Endothelial cell of umbilical vein (primary cell): Measurements from ENCODE around the gene ABR. TPM values are rescaled to one million over a fixed set of nuclear protein-coding genes. Genes with fewer than 3 reads are reported as not detected.
"Not testable (repeated sequence)": the region's sequence is repeated elsewhere in the genome, so short reads cannot be mapped to it uniquely, and the experiment has no call there.

ENCODE experiments used
- BruUV-seq: library from RNA; stranded (reverse); fragments of 400-500 nt; replicated peaks from 2 replicates; lab custom pipeline; 2021; lab: Mats Ljungman, UMichigan
- CTCF ChIA-PET: fragments of 300-600, 350-600 bp; sonication (Branson Sonifier 250); formaldehyde crosslinking; loops from one replicate; lab custom pipeline; 2021; ENCODE audit warnings: antibody characterized with exemption, inconsistent platforms; lab: Charles Lee
- POLR2A ChIA-PET: fragments of 300-600, 350-600 bp; sonication (Branson Sonifier 250); formaldehyde crosslinking; loops from one replicate; lab custom pipeline; 2021; ENCODE audit warnings: antibody characterized with exemption, inconsistent platforms; lab: Charles Lee
- DNase-seq: peaks from one replicate; pipeline ENCODE4 v3.0.0-alpha.2; 2011; ENCODE audit warnings: low read depth, low spot score
- FAIRE-seq: peaks from 2 replicates; lab custom pipeline; 2011; peaks lifted over from hg19 to GRCh38; lab: Jason Lieb, UNC
- H2AFZ ChIP-seq: 2 replicates; pipeline ENCODE4 v1.6.0; 2012; ENCODE audit warnings: low read depth, low read length, control low read depth, inconsistent platforms
- H3K27ac ChIP-seq: 2 replicates; pipeline ENCODE4 v1.5.1; 2011; ENCODE audit warnings: low read depth, mild to moderate bottlenecking, control low read depth, low read length, moderate library complexity; ENCODE audit not compliant: insufficient read depth
- H3K27me3 ChIP-seq, 2 experiments: 2 replicates each; pipeline versions ENCODE4 v1.6.0 to v1.6.1; 2011; ENCODE audit warnings: low read length in 2 of 2, mixed read lengths in 1 of 2; ENCODE audit not compliant: control insufficient read depth in 2 of 2, insufficient read depth in 2 of 2
- H3K36me3 ChIP-seq, 2 experiments: 2 replicates in 1 of 2; 3 replicates in 1 of 2; pipeline ENCODE4 v1.5.1; 2011; ENCODE audit warnings: low read length in 2 of 2, mild to moderate bottlenecking in 1 of 2, moderate library complexity in 1 of 2; ENCODE audit not compliant: control insufficient read depth in 2 of 2, insufficient read depth in 2 of 2; ENCODE audit errors: extremely low read depth in 1 of 2
- H3K4me1 ChIP-seq: 3 replicates; pipeline ENCODE4 v1.5.1; 2011; ENCODE audit warnings: mild to moderate bottlenecking, low read length; ENCODE audit not compliant: control insufficient read depth, insufficient read depth; ENCODE audit errors: extremely low read depth
- H3K4me2 ChIP-seq: 2 replicates; pipeline ENCODE4 v1.6.1; 2011; ENCODE audit warnings: low read length, control low read depth, mixed read lengths; ENCODE audit not compliant: insufficient read depth
- H3K4me3 ChIP-seq, 3 experiments: fragments of 200-600 bp in 1 of 3; sonication (generic), shearing (Covaris generic) in 1 of 3; replicated peaks in 1 of 3; 2 replicates each; pipeline ENCODE4 v1.5.1; 2011 to 2016; ENCODE audit warnings: control low read depth in 3 of 3, low read length in 3 of 3, mild to moderate bottlenecking in 2 of 3, inconsistent platforms in 1 of 3, low read depth in 1 of 3, moderate library complexity in 1 of 3; ENCODE audit not compliant: insufficient read depth in 1 of 3
- H3K79me2 ChIP-seq: 2 replicates; pipeline ENCODE4 v1.6.0; 2012; ENCODE audit warnings: low read length, inconsistent platforms; ENCODE audit not compliant: control insufficient read depth, insufficient read depth
- H3K9ac ChIP-seq: replicated peaks from 2 replicates; pipeline ENCODE3; 2011; ENCODE audit warnings: low read length, control low read depth; ENCODE audit not compliant: insufficient read depth; ENCODE audit errors: extremely low read depth
- H3K9me1 ChIP-seq: replicated peaks from 3 replicates; pipeline ENCODE4 v1.6.0; 2011; ENCODE audit warnings: mild to moderate bottlenecking, low read length; ENCODE audit not compliant: control insufficient read depth, insufficient read depth; ENCODE audit errors: extremely low read depth
- H3K9me3 ChIP-seq: replicated peaks from 2 replicates; pipeline ENCODE4 v1.5.1; 2012; ENCODE audit warnings: low read length, inconsistent platforms; ENCODE audit not compliant: control insufficient read depth, insufficient read depth
- H4K20me1 ChIP-seq: replicated peaks from 2 replicates; pipeline ENCODE3; 2011; ENCODE audit warnings: mild to moderate bottlenecking, low read length; ENCODE audit not compliant: control insufficient read depth, insufficient read depth; ENCODE audit errors: extremely low read depth
- EZH2 ChIP-seq: IDR thresholded peaks from 2 replicates; pipeline ENCODE4 v1.6.1; 2012; ENCODE audit warnings: borderline replicate concordance, low read depth, mild to moderate bottlenecking, moderate library complexity, low read length, inconsistent platforms; ENCODE audit not compliant: severe bottlenecking
- FOS ChIP-seq: IDR thresholded peaks from 2 replicates; pipeline ENCODE4 v1.6.1; 2011; ENCODE audit warnings: mild to moderate bottlenecking, low read length, moderate library complexity, borderline replicate concordance; ENCODE audit not compliant: insufficient read depth
- GATA2 ChIP-seq: IDR thresholded peaks from 2 replicates; pipeline ENCODE4 v1.7.0; 2011; ENCODE audit warnings: low read depth, mild to moderate bottlenecking, moderate library complexity, mixed read lengths, low read length; ENCODE audit not compliant: insufficient read length, insufficient read depth
- JUN ChIP-seq: IDR thresholded peaks from 2 replicates; pipeline ENCODE4 v1.6.1; 2011; ENCODE audit warnings: borderline replicate concordance, low read depth; ENCODE audit not compliant: insufficient read length, insufficient read depth
- MYC ChIP-seq: IDR thresholded peaks from one replicate; pipeline ENCODE4 v1.6.1; 2011; ENCODE audit warnings: mild to moderate bottlenecking, low read depth, low read length
- POLR2A ChIP-seq: IDR thresholded peaks from 2 replicates; pipeline ENCODE4 v1.6.1; 2012; ENCODE audit warnings: low read depth, mild to moderate bottlenecking, control low read depth, low read length
- POLR2AphosphoS5 ChIP-seq: IDR thresholded peaks from 2 replicates; pipeline ENCODE4 v1.6.1; 2012; ENCODE audit warnings: low read depth, mild to moderate bottlenecking, control low read depth, low read length, moderate library complexity; ENCODE audit not compliant: insufficient read depth
- dilution Hi-C: fragments of 300-500 bp; cut with MboI; formaldehyde crosslinking; loops from one replicate; pipeline ENCODE4 v1.15.0; 2019; ENCODE audit warnings: low sequenced_read_pairs; ENCODE audit not compliant: extremely low pct_ligation_motif_present
- intact Hi-C: fragments of 100-400 bp; cut with micrococcal nuclease; formaldehyde crosslinking; loops from one replicate; pipeline ENCODE4 v1.10.0; 2022
- polyA plus RNA-seq, 4 experiments: library from polyadenylated mRNA; depleted of rRNA in 3 of 4; stranded (reverse) in 3 of 4; unstranded in 1 of 4; fragments of >200 nt; gene quantifications; 2 replicates each; pipeline versions ENCODE4 v1.2.1 to v1.2.3, GENCODE V29; 2011 to 2012; ENCODE audit warnings: missing spikeins in 1 of 4
- total RNA-seq: library from RNA; stranded (reverse); gene quantifications from 2 replicates; pipeline ENCODE4 v1.2.3, GENCODE V29; 2021
- TF ChIP-seq, protein P1 (sequence below), 2 donors: IDR thresholded peaks; 1 replicate in 1 of 2; 2 replicates in 1 of 2; pipeline ENCODE4 v1.5.1; 2011; ENCODE audit warnings: low read length in 2 of 2, mild to moderate bottlenecking in 2 of 2, moderate library complexity in 2 of 2, control low read depth in 1 of 2, inconsistent platforms in 1 of 2, low read depth in 1 of 2; ENCODE audit not compliant: insufficient read depth in 1 of 2; ENCODE audit errors: extremely low read depth in 1 of 2
- TF ChIP-seq, protein P2 (sequence below): IDR thresholded peaks from 2 replicates; pipeline ENCODE4 v1.6.1; 2011; ENCODE audit not compliant: insufficient read depth, insufficient read length

The ABR gene
- total and polyA plus RNA-seq, 2 donors (not counting 3 experiments of a cell fraction or from before 2014, with no cell fraction given) = 83.5 to 96.8 TPM

DNA sequence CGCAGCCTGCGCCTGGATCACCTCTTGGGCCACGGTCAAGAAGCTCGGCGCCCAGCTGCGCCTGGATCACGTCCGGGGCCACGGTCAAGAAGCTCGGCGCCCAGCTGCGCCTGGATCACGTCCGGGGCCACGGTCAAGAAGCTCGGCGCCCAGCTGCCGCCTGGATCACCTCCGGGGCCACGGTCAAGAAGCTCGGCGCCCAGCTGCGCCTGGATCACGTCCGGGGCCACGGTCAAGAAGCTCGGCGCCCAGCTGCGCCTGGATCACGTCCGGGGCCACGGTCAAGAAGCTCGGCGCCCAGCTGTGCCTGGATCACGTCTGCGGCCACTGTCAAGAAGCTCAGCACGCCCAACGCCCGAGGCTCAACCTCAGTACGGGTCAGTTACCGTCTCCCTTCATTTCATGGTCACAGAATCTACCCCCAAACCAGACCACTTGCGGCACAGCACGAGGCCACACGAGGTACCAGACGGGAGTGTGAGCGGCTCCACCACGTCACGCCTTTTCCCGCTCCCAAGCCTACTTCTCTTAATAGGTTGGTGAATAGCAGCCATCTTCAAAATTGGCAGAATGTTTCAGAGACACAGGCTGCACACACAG, 131.2 kb downstream of the ABR start:
- intact Hi-C loops, H3K9me1 ChIP-seq, H2AFZ ChIP-seq, dilution Hi-C loops, H3K27me3 ChIP-seq, POLR2A ChIA-PET, H3K27ac ChIP-seq, DNase-seq, BruUV-seq, H4K20me1 ChIP-seq, H3K79me2 ChIP-seq, H3K36me3 ChIP-seq, H3K4me1 ChIP-seq, FAIRE-seq, H3K4me2 ChIP-seq, H3K4me3 ChIP-seq, H3K9me3 ChIP-seq, H3K9ac ChIP-seq: not testable (repeated sequence)
- CTCF ChIA-PET = interaction anchor here (1.0 to 2.3 kb wide), 2 partner anchors 10 to 49 kb away, joined by 3 to 21 read pairs; no protein-coding TSS in a partner anchor

DNA sequence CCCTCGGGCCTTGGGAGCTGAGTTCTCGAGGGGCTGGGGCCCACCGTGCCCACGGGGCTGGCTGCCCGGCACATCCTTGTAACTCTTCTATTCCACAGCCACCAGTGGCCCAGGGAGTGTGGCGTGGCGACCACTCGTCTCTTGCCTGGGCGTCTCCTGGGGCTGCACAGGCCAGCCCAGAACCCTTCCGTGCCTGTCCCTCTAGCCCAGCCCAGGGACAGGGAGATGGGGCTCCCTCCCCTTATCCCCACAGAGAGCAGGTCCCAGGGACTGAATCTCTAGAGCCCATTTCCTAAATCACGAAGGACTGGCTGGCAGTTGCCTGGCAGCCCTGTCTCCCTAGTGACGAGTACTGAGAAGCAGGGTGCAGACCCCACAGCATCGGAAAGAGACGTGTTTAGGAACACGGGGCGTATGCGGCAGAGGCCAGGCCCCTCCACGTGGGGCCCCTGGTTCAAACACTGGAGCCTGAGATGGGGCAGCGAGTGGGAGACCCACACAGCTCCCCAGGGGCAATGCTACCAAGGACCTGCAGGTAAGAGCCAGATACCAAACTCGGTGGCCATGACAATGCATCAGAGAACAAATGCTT, 131.8 kb downstream of the ABR start:
- H3K4me1 ChIP-seq = peaks cover 10% of the 10 kb centered on the region
- no peaks in the 10 kb centered on the region for H3K79me2 ChIP-seq
- TF ChIP-seq POLR2A = no peak
- no peak for TF ChIP-seq JUN
- TF ChIP-seq MYC = no peak
- no peak for TF ChIP-seq GATA2
- TF ChIP-seq EZH2 = no peak
- no peak for TF ChIP-seq FOS
- TF ChIP-seq POLR2AphosphoS5 = no peak
- TF ChIP-seq, protein P1, sequence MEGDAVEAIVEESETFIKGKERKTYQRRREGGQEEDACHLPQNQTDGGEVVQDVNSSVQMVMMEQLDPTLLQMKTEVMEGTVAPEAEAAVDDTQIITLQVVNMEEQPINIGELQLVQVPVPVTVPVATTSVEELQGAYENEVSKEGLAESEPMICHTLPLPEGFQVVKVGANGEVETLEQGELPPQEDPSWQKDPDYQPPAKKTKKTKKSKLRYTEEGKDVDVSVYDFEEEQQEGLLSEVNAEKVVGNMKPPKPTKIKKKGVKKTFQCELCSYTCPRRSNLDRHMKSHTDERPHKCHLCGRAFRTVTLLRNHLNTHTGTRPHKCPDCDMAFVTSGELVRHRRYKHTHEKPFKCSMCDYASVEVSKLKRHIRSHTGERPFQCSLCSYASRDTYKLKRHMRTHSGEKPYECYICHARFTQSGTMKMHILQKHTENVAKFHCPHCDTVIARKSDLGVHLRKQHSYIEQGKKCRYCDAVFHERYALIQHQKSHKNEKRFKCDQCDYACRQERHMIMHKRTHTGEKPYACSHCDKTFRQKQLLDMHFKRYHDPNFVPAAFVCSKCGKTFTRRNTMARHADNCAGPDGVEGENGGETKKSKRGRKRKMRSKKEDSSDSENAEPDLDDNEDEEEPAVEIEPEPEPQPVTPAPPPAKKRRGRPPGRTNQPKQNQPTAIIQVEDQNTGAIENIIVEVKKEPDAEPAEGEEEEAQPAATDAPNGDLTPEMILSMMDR (IDR thresholded peaks at IDR 0.05; ENCODE audit: extremely low read depth in 1 of 2, insufficient read depth in 1 of 2, low read depth in 1 of 2, low read length in 2 of 2) = no peak
- TF ChIP-seq, protein P2, sequence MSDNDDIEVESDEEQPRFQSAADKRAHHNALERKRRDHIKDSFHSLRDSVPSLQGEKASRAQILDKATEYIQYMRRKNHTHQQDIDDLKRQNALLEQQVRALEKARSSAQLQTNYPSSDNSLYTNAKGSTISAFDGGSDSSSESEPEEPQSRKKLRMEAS = no peak
- H3K9ac ChIP-seq = no peak overlapping the region
- BruUV-seq = no TSS peak
- H3K9me3 ChIP-seq = no peaks in the 10 kb centered on the region
- dilution Hi-C loops = no loop called here
- no peak overlapping the region for H2AFZ ChIP-seq
- H3K4me2 ChIP-seq = no peak overlapping the region
- H4K20me1 ChIP-seq = no peaks in the 10 kb centered on the region
- no peaks in the 10 kb centered on the region for H3K27me3 ChIP-seq
- FAIRE-seq = no peak
- DNase-seq = no peak
- no peaks in the 10 kb centered on the region for H3K9me1 ChIP-seq
- no peak overlapping the region for H3K4me3 ChIP-seq
- CTCF ChIA-PET = interaction anchor here (2.3 to 2.5 kb wide), 2 partner anchors 8 to 10 kb away, joined by 15 to 21 read pairs; no protein-coding TSS in a partner anchor
- intact Hi-C loops = no loop called here
- no peak overlapping the region for H3K27ac ChIP-seq
- POLR2A ChIA-PET = no interaction called here
- H3K36me3 ChIP-seq = peaks cover 0 to 2% of the 10 kb centered on the region in 2 experiments
